Panc1 (cell line): ENCODE data around the gene ZNF239.

Experiments used
- POLR2AphosphoS5 ChIP-seq: IDR thresholded peaks from 2 replicates; pipeline ENCODE4 v1.6.1; 2012; ENCODE audit warnings: mild to moderate bottlenecking, low read depth, low read length, moderate library complexity
- TF ChIP-seq, protein P1 (sequence below): fragments of 450-650 bp; IDR thresholded peaks from 2 replicates; pipeline ENCODE4 v1.5.1; 2017; ENCODE audit warnings: mild to moderate bottlenecking

DNA sequence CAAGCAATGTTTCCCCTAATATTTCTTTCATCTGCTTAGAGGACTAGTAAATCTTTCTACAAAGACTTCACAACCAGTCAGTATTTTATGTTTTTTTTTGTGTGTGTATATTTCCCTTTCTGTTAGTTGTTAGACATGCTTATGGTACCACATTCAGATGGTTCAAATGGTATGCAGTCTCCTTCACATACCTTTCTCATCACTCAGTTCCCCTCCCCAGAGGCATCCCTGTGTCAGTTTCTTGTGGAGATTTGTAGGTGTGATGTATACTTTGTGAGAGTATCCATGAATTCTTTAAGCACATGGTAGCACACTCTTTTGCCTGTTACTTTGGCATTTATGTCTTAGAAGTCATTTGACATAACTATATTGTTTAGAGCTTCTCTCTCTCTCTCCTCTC lies 36.2 kb upstream of the ZNF239 start:
- TF ChIP-seq, protein P1, sequence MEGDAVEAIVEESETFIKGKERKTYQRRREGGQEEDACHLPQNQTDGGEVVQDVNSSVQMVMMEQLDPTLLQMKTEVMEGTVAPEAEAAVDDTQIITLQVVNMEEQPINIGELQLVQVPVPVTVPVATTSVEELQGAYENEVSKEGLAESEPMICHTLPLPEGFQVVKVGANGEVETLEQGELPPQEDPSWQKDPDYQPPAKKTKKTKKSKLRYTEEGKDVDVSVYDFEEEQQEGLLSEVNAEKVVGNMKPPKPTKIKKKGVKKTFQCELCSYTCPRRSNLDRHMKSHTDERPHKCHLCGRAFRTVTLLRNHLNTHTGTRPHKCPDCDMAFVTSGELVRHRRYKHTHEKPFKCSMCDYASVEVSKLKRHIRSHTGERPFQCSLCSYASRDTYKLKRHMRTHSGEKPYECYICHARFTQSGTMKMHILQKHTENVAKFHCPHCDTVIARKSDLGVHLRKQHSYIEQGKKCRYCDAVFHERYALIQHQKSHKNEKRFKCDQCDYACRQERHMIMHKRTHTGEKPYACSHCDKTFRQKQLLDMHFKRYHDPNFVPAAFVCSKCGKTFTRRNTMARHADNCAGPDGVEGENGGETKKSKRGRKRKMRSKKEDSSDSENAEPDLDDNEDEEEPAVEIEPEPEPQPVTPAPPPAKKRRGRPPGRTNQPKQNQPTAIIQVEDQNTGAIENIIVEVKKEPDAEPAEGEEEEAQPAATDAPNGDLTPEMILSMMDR = no peak
- TF ChIP-seq POLR2AphosphoS5 = no peak
